ENCODE data around the gene NIN. TPM values are rescaled to one million over a fixed set of nuclear protein-coding genes. Genes with fewer than 3 reads are reported as not detected.

Gene NIN
- polyA plus RNA-seq, 3 donors, result 35.0 to 38.3 (median 35.4) TPM

DNA sequence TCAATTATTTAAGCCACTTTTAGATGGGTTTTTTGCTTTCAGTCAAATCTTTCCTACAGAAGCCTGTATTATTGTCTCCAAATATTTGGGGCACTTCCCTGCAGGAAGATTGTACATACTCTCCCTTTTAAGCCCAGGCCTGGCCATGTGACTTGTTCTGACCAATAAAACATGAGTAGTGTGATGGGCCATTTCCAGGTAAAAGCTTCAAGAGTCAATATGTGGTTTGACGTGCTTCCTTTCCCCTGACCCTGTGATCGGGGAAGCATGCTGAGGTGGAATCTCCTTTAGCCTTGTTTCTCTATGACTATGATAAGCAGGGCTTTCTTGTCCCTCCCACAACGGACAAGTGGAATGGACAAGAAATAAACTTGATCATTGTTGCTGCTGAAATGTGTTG lies 14.2 kb upstream of the NIN start:
- no peak for DNase-seq (ENCODE audit: extremely low read depth in 1 of 11, low read depth in 9 of 11, low spot score in 4 of 11)

DNA sequence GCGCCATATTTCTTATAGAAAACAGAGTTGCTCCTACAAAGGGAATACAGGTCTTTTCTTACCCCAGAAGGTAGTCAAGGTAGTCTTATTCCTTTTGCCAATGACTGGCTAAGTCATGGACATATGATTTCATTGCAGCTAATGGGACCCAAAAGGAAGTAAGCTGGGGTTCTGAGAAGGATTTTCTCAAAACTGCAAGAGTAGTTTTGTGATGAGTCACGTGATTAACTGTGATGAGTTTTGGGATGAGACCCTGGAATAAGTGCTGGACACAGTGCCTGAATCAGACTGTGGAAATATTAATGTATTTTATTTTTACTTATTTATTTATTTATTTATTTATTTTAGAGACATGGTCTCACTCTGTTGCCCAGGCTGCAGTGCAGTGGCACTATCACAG lies 13.4 kb upstream of the NIN start:
- DNase-seq (ENCODE audit: extremely low read depth in 1 of 11, low read depth in 9 of 11, low spot score in 4 of 11), result no peak

DNA sequence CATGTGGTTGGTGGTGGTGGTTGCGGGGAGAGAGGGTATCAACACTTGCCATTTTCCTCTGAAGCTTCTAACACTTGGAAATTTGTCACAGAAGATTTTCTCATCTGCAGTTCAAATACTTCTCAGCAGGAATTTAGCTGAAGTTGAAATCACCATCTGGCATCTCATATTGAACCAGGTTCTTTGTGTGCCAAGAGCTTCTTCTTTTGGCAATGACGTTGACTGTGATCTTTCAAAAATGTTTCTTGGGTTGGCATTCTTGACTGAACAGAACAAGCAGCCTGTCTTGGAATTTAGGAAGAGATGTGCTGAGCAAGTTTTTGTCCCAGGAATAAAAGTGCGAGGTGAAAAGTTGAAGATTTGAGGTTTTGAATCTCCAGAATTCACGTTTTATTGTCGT lies 8.7 kb upstream of the NIN start:
- no peak for DNase-seq (ENCODE audit: extremely low read depth in 1 of 11, low read depth in 9 of 11, low spot score in 4 of 11)

- no peak for DNase-seq (ENCODE audit: extremely low read depth in 1 of 11, low read depth in 9 of 11, low spot score in 4 of 11)
Measured at GRCh38 chr14:50839048-50839447, 8.1 kb upstream of the NIN start.

DNA sequence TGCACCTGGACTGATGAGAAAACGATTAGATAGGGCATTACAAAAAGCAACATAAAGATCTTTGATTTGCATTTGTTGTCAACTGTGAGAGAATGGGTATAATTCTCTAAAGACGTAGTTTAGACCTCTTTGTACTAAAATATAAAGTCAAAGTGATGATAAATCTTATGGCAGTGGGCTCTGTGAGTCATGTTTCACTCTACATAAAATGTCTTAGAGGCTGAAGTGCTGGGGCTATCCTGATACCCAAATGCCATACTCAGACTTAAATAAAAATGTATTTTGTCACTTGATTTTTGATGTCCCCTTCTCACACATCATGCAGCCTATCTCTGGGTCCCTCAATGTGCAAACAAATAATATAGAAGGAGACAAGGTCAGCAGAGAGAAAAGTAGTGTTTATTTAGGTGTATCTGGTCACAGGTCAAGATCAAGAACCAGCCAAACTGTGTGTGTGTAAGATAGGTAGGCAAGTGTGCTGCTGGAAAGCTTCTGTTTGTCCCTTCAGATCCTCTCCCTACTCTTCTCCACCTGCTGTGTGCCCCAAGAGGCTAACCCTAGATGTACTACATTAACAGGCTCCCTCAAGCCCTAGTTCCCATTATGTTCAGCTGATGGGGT lies 7.0 kb upstream of the NIN start:
- DNase-seq (ENCODE audit: extremely low read depth in 1 of 11, low read depth in 9 of 11, low spot score in 4 of 11), result no peak

- no peak for DNase-seq (ENCODE audit: extremely low read depth in 1 of 11, low read depth in 9 of 11, low spot score in 4 of 11)
Measured at GRCh38 chr14:50837271-50837670, 6.3 kb upstream of the NIN start.

DNA sequence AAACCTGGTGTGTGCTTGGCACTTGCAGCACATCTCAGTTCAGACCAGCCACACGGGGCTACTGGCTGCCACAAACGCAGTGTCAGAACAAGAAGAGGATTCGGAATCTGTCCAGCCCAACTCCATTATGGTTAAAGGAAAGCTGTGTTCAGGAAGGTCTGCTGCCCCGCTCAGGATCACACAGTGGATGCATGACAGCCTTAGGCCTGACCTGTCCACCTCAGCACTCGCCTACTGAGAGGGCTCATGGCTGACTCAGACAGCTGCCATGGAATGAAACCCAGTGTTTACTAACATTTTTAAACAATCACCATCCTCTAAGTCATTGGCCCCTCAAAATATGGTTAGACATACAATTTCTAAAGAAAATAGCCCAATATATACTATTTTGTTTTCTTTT lies 5.6 kb upstream of the NIN start:
- DNase-seq (ENCODE audit: extremely low read depth in 1 of 11, low read depth in 9 of 11, low spot score in 4 of 11), result no peak

DNA sequence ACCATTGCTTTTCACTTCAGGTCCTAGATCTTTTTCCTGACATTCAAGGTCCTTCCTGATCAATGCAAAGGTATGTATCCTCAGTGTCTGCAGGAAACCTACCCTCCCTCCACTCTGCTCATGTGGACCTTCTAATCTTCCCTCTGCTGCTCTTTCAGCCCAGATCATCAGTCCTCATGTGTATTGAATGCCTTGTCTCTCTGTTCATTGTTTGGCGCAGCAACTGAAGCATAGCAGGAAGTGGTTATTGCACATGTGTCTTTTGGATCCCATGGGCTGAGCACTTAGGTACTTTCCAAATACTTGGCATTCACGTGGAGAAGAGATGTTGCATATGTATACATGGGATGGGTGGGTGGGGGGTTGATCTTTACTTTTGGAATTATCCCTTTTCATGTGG lies 4.3 kb upstream of the NIN start:
- DNase-seq (ENCODE audit: extremely low read depth in 1 of 11, low read depth in 9 of 11, low spot score in 4 of 11), result no peak

DNA sequence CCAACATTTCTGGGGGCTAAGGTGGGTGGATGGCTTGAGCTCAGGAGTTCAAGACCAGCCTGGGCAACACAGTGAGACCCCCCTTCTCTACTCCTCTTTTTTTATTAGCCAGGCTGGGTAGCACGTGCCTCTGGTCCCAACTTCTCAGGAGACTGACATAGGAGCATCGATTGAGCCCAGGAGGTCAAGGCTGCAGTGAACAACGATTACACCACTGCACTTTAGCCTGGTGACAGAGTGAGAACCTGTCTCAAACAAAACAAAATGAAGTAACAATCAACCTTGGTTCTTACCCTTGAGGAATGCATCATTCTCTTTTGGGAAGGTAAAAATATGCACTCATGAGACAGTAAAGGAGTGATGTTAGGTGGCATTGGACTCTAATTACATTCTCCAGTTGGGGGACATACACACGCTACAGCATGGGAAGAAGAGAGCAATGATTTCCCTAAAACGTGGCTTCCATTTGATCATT lies 3.9 kb upstream of the NIN start:
- no peak for DNase-seq (ENCODE audit: extremely low read depth in 1 of 11, low read depth in 9 of 11, low spot score in 4 of 11)

GRCh38 chr14:50832935-50833630 lies 2.1 kb upstream of the NIN start:
- DNase-seq (ENCODE audit: extremely low read depth in 1 of 11, low read depth in 9 of 11, low spot score in 4 of 11), result no peak

DNA sequence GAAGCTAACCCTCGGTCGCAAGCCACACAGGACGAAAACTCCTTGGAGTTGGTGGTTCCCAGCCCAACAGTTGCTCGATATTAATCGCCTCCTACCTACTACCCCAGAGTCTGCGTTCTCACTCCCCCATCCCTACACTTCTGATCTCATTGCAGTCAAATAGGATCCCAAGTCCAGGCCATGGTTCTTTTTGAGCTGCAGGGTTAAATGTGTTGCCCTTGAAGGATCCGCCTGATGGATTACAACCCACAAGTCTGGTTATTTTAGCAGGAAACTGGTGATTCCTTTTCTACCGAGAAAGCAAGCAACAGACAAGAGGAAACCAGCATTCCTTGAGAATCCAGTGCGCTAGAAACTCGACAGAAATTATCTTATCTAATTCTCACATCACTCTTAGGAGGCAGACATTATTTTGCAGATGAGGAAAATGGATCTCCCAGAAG lies 785 bp upstream of the NIN start:
- peak in 4 of 11 donors; percentile 23 to 32 (median 28) for DNase-seq (ENCODE audit: extremely low read depth in 1 of 11, low read depth in 9 of 11, low spot score in 4 of 11)

- peak in 7 of 11 donors; percentile 24 to 49 (median 36) for DNase-seq (ENCODE audit: extremely low read depth in 1 of 11, low read depth in 9 of 11, low spot score in 4 of 11)
Measured at GRCh38 chr14:50830044-50830931, 674 bp downstream of the NIN start.

DNA sequence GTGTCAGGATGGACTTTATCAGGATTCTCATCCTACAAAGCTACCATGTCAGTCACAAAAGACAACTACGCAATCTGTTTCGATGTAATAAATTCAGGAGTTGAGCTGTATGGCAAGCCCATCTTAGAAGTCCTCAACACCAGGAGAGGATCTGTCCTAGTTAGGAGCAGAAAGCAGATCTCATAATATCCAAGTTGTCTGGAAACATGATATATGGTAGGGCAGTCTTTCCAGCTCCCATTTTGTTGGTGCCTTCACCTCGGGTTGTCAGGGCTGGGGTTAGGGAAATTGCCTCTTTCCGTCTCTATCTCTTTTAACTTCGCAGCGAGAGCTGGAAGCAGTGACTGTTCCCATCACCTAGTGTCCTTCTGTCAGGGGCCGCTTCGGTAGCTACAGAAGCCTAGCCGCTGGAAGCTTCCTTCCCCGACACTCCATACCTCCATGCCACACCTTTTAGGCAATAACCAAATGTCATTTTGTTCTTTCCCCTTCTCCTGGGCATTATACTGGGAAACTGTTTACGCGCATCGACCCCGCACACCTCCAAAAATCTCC lies 1.4 kb downstream of the NIN start:
- DNase-seq (ENCODE audit: extremely low read depth in 1 of 11, low read depth in 9 of 11, low spot score in 4 of 11), result peak in 1 of 11 donors; percentile 17

DNA sequence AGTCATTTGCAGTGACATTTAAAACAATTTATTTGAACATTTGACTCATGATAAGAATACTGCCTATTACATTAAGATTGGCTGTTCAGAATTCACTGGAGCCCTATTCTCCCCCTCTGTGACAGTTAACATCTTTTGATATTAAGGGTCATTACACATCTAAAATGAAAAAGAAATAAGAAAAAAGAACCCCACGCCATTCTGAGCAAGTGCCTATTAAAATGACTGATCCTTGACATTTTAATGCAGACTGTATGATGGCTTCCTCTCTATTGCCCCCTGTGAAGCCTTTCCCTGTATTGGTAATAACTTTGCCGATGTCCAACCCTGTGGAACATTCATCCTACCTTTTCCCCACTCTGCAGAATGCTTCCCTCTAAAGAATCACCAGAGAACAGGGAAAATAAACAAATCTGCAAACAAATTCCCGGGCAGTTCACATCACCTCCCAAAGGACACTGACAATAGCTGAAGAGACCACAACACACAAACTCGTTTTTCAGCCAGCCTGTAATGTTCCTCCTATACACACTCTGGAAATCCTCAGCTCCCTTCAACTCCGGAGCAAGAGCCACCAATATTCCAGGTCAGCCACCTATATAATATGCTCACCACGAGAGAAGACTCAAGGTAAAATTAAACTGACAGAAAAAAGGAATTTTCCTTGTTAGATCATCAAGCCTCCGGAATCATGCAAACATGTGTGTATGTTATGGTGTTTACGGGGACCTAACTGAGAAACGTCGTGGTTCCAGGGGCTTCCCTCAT lies 2.1 kb downstream of the NIN start:
- DNase-seq (ENCODE audit: extremely low read depth in 1 of 11, low read depth in 9 of 11, low spot score in 4 of 11), result no peak

DNA sequence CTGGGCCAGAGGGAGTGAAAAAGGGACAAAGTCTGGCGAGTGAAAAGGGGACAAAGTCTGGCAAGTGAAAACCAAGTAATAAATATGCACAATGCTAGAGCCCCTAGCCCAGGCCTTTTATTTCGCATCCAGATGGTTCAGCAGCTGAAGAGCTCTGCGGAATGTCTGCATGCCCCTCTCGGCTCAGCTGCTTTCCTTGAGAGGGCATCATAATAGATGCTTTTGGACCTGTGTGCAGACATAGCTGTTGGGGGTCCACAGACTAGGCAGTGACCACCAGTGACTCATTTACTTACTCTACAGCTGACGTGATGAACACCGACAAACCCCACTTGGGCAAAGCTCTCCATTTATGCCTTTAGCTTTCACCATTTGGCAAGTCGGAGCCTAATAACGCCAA lies 4.3 kb downstream of the NIN start:
- DNase-seq (ENCODE audit: extremely low read depth in 1 of 11, low read depth in 9 of 11, low spot score in 4 of 11), result no peak

- no peak for DNase-seq (ENCODE audit: extremely low read depth in 1 of 11, low read depth in 9 of 11, low spot score in 4 of 11)
Measured at GRCh38 chr14:50825307-50825706, 5.7 kb downstream of the NIN start.

GRCh38 chr14:50823762-50824636 lies 7.0 kb downstream of the NIN start:
- DNase-seq (ENCODE audit: extremely low read depth in 1 of 11, low read depth in 9 of 11, low spot score in 4 of 11), result no peak
